ENCODE results near the gene IL1A. TPM values are rescaled to one million over a fixed set of nuclear protein-coding genes. Genes with fewer than 3 reads are reported as not detected.

Gene IL1A
- polyA plus RNA-seq, 1 of the 3 experiments (the other 2 are of a cell fraction): not detected

- H3K9me3 ChIP-seq: no peaks in the 10 kb centered on the region
- peaks cover 0 to 6% of the 10 kb centered on the region in 2 experiments; a peak in 1 of 4 replicates for H3K4me1 ChIP-seq (ENCODE audit: control insufficient read depth in 1 of 2, insufficient read depth in 2 of 2, low read depth in 1 of 2, low read length in 1 of 2)
- H3K4me2 ChIP-seq: no peak overlapping the region
- H3K36me3 ChIP-seq (replicated peaks in 1 of 2; ENCODE audit: control insufficient read depth in 1 of 2, insufficient read depth in 2 of 2, low read length in 1 of 2): no peaks in the 10 kb centered on the region
- TF ChIP-seq YY1 (IDR thresholded peaks at IDR 0.05; ENCODE audit: low read depth) (no peak), ELF1 (IDR thresholded peaks at IDR 0.05) (no peak), SMC3 (IDR thresholded peaks at IDR 0.05; ENCODE audit: low read depth, low read length) (no peak), RAD21 (IDR thresholded peaks at IDR 0.05; ENCODE audit: low read length) (no peak), USF1 (IDR thresholded peaks at IDR 0.05; ENCODE audit: borderline replicate concordance, low read depth) (no peak), TCF12 (IDR thresholded peaks at IDR 0.05) (no peak), FOXJ3 (CRISPR knock-in tag; IDR thresholded peaks at IDR 0.05) (no peak), NRF1 (IDR thresholded peaks at IDR 0.05; ENCODE audit: low read depth, low read length) (no peak), USF2 (IDR thresholded peaks at IDR 0.05; ENCODE audit: borderline replicate concordance, low read depth, low read length) (no peak), ZBTB33 (IDR thresholded peaks at IDR 0.05; ENCODE audit: borderline replicate concordance, low read depth) (no peak), JUND (IDR thresholded peaks at IDR 0.05) (no peak), EZH2phosphoT487 (IDR thresholded peaks at IDR 0.05; ENCODE audit: borderline replicate concordance, low read depth) (no peak), GATA2 (CRISPR knock-in tag; IDR thresholded peaks at IDR 0.05) (no peak), SIN3A (IDR thresholded peaks at IDR 0.05; ENCODE audit: borderline replicate concordance, low read depth, low read length) (no peak), TEAD4 (IDR thresholded peaks at IDR 0.05; ENCODE audit: borderline replicate concordance, insufficient read depth) (no peak), TAF1 (IDR thresholded peaks at IDR 0.05; ENCODE audit: borderline replicate concordance, low read depth, low read length) (no peak), FOXM1 (IDR thresholded peaks at IDR 0.05; ENCODE audit: low read depth) (no peak), FOSL2 (IDR thresholded peaks at IDR 0.05; ENCODE audit: borderline replicate concordance, low read depth) (no peak), MEF2A (IDR thresholded peaks at IDR 0.05; ENCODE audit: borderline replicate concordance, low read depth) (no peak)
- no peaks in the 10 kb centered on the region for H3K79me2 ChIP-seq (ENCODE audit: insufficient read depth)
- H3K4me3 ChIP-seq (ENCODE audit: low read depth in 2 of 2, low read length in 1 of 2): no peak overlapping the region
- no peak overlapping the region for H2AFZ ChIP-seq (ENCODE audit: low read depth)
- no peaks in the 10 kb centered on the region for H4K20me1 ChIP-seq (ENCODE audit: insufficient read depth)
- H3K9me2 ChIP-seq: no peaks in the 10 kb centered on the region
- H3F3A ChIP-seq (replicated peaks; ENCODE audit: insufficient read depth): no peaks in the 10 kb centered on the region
- H3K27me3 ChIP-seq (ENCODE audit: insufficient read depth): no peaks in the 10 kb centered on the region
- ChIA-PET CTCF (interaction anchor here (0.5 to 7.4 kb wide), 37 partner anchors 9 to 1228 kb away, joined by 3 to 179 read pairs (median 7); partner anchors contain the start of gene SLC20A1), POLR2A (interaction anchor here (1.0 kb wide), 1 partner anchor 101 kb away, joined by 3 read pairs; no protein-coding TSS in a partner anchor)
- no peak for DNase-seq
- 88% methylated on average over 15 of the region's 19 CpGs for WGBS (ENCODE audit: low lambda C conversion rate)
- no peak overlapping the region for H3K9ac ChIP-seq
- H3K27ac ChIP-seq (ENCODE audit: low read depth in 2 of 2, low read length in 1 of 2): no peak overlapping the region
Measured at GRCh38 chr2:112727276-112728028, 56.8 kb downstream of the IL1A start.
